ENCODE data around the gene CD244.

CD244 gene

GRCh38 chr1:160844447-160845232 is 18.0 kb downstream of the CD244 start:
- no peak for DNase-seq

GRCh38 chr1:160841079-160841478 is 21.6 kb downstream of the CD244 start:
- peak; percentile 43 for DNase-seq

GRCh38 chr1:160839746-160840145 is 22.9 kb downstream of the CD244 start:
- DNase-seq = no peak

GRCh38 chr1:160838888-160839287 is 23.8 kb downstream of the CD244 start:
- DNase-seq = peak; percentile 56

- peak; percentile 85 for DNase-seq
These were observed 25.0 kb downstream of the CD244 start for GRCh38 chr1:160837558-160838205.

GRCh38 chr1:160836981-160837557 is 25.6 kb downstream of the CD244 start:
- DNase-seq = no peak

- no peak for DNase-seq
These were observed 26.1 kb downstream of the CD244 start for GRCh38 chr1:160836561-160836960.

GRCh38 chr1:160835751-160836150 is 26.9 kb downstream of the CD244 start:
- no peak for DNase-seq

- no peak for DNase-seq
These were observed 27.6 kb downstream of the CD244 start for GRCh38 chr1:160834945-160835565.

GRCh38 chr1:160830321-160831153 is 32.1 kb downstream of the CD244 start:
- DNase-seq = peak; percentile 88

- DNase-seq = no peak
These were observed 32.9 kb downstream of the CD244 start for GRCh38 chr1:160829766-160830165.

- DNase-seq = no peak
These were observed 35.3 kb downstream of the CD244 start for GRCh38 chr1:160827418-160827817.

GRCh38 chr1:160826546-160826945 is 36.1 kb downstream of the CD244 start:
- DNase-seq = no peak

GRCh38 chr1:160823296-160823695 is 39.4 kb downstream of the CD244 start:
- DNase-seq = no peak

GRCh38 chr1:160821627-160822026 is 41.1 kb downstream of the CD244 start:
- no peak for DNase-seq

- no peak for DNase-seq
These were observed 43.5 kb downstream of the CD244 start for GRCh38 chr1:160819186-160819585.

- DNase-seq = no peak
These were observed 44.3 kb downstream of the CD244 start for GRCh38 chr1:160818207-160818937.

- DNase-seq = no peak
These were observed 47.8 kb downstream of the CD244 start for GRCh38 chr1:160814856-160815255.

- DNase-seq = no peak
These were observed 48.4 kb downstream of the CD244 start for GRCh38 chr1:160814316-160814715.

- no peak for DNase-seq
These were observed 49.5 kb downstream of the CD244 start for GRCh38 chr1:160813215-160813614.

- DNase-seq = no peak
These were observed 51.5 kb downstream of the CD244 start for GRCh38 chr1:160811147-160811546.

GRCh38 chr1:160810486-160810885 is 52.2 kb downstream of the CD244 start:
- no peak for DNase-seq
